A673 (cell line): ENCODE results near the gene TEFM. TPM values are rescaled to one million over a fixed set of nuclear protein-coding genes. Genes with fewer than 3 reads are reported as not detected.

Source experiments
- BruUV-seq: library from RNA; stranded (reverse); fragments of 400-500 nt; replicated peaks from 2 replicates; lab custom pipeline; 2021; lab: Mats Ljungman, UMichigan
- CTCF ChIA-PET: fragments of 300-600 bp; sonication (Branson Sonifier 250); formaldehyde crosslinking; loops from one replicate; lab custom pipeline; 2022; ENCODE audit warnings: antibody characterized with exemption; lab: Charles Lee
- POLR2A ChIA-PET: fragments of 300-600 bp; sonication (Branson Sonifier 250); formaldehyde crosslinking; loops from one replicate; lab custom pipeline; 2022; ENCODE audit warnings: antibody characterized with exemption; ENCODE audit not compliant: low non-redundant PET; lab: Charles Lee
- DNase-seq: peaks from one replicate; pipeline ENCODE4 v3.0.0-alpha.2; 2015; ENCODE audit warnings: low spot score
- H3K27ac ChIP-seq: fragments of 200-600 bp; sonication (generic); 2 replicates; pipeline ENCODE4 v1.5.1; 2016; ENCODE audit warnings: mixed run types, low read depth, mild to moderate bottlenecking, mixed read lengths, antibody characterized with exemption, low read length; ENCODE audit not compliant: poor library complexity, severe bottlenecking
- H3K27me3 ChIP-seq: fragments of 200-600 bp; sonication (generic); replicated peaks from 2 replicates; pipeline ENCODE4 v1.6.1; 2017; ENCODE audit warnings: mixed run types, low read depth, mild to moderate bottlenecking, mixed read lengths, antibody characterized with exemption, low read length; ENCODE audit not compliant: insufficient read depth, poor library complexity
- H3K36me3 ChIP-seq: fragments of 200-600 bp; sonication (generic); 2 replicates; pipeline ENCODE4 v1.6.1; 2016; ENCODE audit warnings: mixed run types, mild to moderate bottlenecking, mixed read lengths, antibody characterized with exemption, low read length; ENCODE audit not compliant: insufficient read depth, poor library complexity, severe bottlenecking
- H3K4me1 ChIP-seq: fragments of 200-600 bp; sonication (generic); 2 replicates; pipeline ENCODE4 v1.6.1; 2017; ENCODE audit warnings: mixed run types, mild to moderate bottlenecking, mixed read lengths, antibody characterized with exemption, low read length; ENCODE audit not compliant: insufficient read depth, poor library complexity, severe bottlenecking
- H3K4me3 ChIP-seq: fragments of 200-600 bp; sonication (generic); 2 replicates; pipeline ENCODE4 v1.5.1; 2016; ENCODE audit warnings: low read depth, mixed run types, mild to moderate bottlenecking, mixed read lengths, low read length; ENCODE audit not compliant: poor library complexity, severe bottlenecking
- H3K9me3 ChIP-seq: fragments of 200-600 bp; sonication (generic); 2 replicates; pipeline ENCODE4 v1.6.1; 2016; ENCODE audit warnings: mixed run types, low read depth, mild to moderate bottlenecking, mixed read lengths, antibody characterized with exemption, low read length; ENCODE audit not compliant: poor library complexity, severe bottlenecking
- CTCF ChIP-seq: fragments of 300-800, 200-600 bp; sonication (generic); conservative IDR thresholded peaks from 2 replicates; pipeline ENCODE4 v1.5.1; 2017; ENCODE audit warnings: low read depth, mild to moderate bottlenecking, antibody characterized with exemption, low read length, moderate library complexity, mixed read lengths
- EZH2 ChIP-seq: fragments of 200-600 bp; sonication (generic); IDR thresholded peaks from 2 replicates; pipeline ENCODE4 v1.6.1; 2017; ENCODE audit warnings: borderline replicate concordance, low read depth, mild to moderate bottlenecking, mixed read lengths, antibody characterized with exemption, low read length; ENCODE audit not compliant: poor library complexity, severe bottlenecking
- intact Hi-C: fragments of 100-400 bp; cut with micrococcal nuclease; formaldehyde crosslinking; loops from one replicate; pipeline ENCODE4 v1.10.0; 2022; ENCODE audit not compliant: unreplicated experiment
- total RNA-seq: library from RNA; stranded (reverse); gene quantifications from 2 replicates; pipeline ENCODE4 v1.2.3, GENCODE V29; 2021

TEFM gene
- total RNA-seq, 1 experiment from 2014 or later, result 7.2 TPM

DNA sequence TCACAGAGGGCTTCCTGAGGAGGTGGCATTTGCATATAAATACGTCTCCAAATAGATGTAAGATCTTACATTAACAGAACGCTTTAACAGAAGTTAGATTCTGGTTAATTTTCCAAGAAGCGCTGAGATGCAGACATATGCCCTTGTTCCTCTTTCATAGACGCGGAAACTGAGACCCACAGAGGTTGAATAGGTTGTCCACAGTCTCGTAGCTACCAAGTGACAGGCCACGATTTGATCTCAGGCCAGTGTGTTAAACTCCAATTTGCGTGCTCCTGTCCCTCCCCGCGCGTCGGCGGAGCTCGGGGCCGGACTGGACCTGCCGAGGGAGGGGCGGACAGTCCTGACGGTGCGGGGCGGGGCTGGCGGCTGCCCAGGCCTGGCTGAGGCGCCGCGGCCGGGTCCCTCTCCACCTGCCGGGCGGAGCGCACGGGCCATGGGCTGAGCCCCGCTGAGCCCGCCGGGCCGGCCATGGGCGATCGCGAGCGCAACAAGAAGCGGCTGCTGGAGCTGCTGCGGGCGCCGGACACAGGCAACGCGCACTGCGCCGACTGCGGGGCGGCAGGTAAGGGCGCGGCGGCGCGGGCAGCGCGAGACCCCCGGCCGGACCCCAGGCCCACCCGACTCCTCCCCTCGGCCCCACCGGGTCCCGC, 15.6 kb upstream of the TEFM start, which contains the start of gene ADAP2:
TSS of gene ADAP2 (plus strand) at position 402 of the 653 bp plus-strand sequence. CDS start at position 472, 70 bp downstream.
- TF ChIP-seq EZH2 (peak; percentile 39), CTCF (no peak)
- Histone ChIP-seq H3K36me3 (no peaks in the 10 kb centered on the region), H3K27ac (no peak within 1 kb of the TSS), H3K4me3 (no peak within 1 kb of the TSS), H3K4me1 (no peaks in the 10 kb centered on the region), H3K27me3 (peaks cover 37% of the 10 kb centered on the region), H3K9me3 (no peaks in the 10 kb centered on the region)
- CTCF ChIA-PET, result no interaction called here
- POLR2A ChIA-PET, result no interaction called here
- DNase-seq, result no peak
- no TSS peak for BruUV-seq
- intact Hi-C loops, result no loop called here

DNA sequence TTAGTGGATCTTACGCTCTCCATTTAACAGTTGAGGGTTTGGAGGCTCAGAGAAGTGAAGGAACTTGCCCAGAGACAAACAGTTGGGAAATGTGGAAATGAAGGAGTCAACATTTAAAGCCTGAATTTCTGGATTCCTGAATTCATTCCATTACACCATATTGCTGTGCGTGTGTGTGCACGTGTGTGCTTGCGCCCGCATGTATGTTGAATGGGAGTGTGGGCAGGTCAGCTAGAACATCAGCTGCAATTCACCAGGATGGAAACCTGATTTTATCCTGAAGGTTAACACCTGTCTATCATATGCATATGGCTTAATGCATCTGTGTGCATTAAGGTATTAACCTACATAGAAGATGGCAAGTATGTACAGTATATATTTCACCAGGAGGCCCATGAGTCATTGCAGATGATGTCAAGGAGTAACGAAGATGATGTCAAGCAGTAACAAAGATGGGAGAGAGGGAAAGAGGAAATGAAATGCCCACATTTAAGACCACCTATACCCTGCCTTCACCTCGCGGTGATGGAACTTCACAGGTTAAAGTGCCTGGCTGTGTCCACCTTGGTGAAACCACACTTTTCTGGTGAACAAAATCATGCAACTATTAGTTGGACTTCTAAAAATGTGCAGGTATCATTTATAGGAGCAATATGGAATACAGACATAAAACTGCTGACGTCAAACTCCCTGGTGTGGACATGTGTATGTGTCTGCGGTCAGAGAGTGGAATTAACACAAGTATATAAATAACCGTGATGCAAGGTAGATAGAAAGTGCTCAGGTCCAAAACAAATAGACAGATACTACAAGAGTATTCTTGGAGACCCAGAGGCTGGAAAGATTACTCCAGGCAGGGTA, 14.9 kb upstream of the TEFM start:
- ChIA-PET POLR2A (no interaction called here), CTCF (no interaction called here)
- Histone ChIP-seq H3K27ac (no peak overlapping the region), H3K27me3 (peaks cover 37% of the 10 kb centered on the region), H3K36me3 (no peaks in the 10 kb centered on the region), H3K9me3 (no peaks in the 10 kb centered on the region), H3K4me1 (no peaks in the 10 kb centered on the region), H3K4me3 (no peak overlapping the region)
- BruUV-seq, result no TSS peak
- no peak for DNase-seq
- intact Hi-C loops, result no loop called here
- TF ChIP-seq CTCF (no peak), EZH2 (no peak)

DNA sequence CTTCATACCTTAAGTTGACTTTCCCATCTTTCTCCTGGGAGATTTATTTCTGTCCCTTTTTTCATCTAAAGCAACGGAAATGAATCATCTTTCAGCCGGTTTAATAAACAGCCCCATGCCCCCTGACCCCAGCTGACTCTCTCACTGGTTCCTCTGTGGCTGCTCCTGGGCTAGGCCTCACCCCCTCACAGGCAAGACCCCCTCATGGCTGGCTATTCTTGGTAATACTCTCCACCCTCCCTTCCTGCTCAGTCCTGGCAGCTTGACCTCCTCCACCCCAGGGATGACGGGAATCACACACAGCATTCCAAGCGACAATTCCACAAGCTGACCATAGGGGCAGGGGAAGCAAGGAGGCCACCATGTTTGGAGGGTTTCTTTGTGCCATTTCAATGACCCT, 14.2 kb upstream of the TEFM start:
- Histone ChIP-seq H3K4me1 (no peaks in the 10 kb centered on the region), H3K9me3 (no peaks in the 10 kb centered on the region), H3K36me3 (no peaks in the 10 kb centered on the region), H3K27ac (no peak overlapping the region), H3K27me3 (peaks cover 37% of the 10 kb centered on the region), H3K4me3 (no peak overlapping the region)
- DNase-seq, result no peak
- intact Hi-C loops, result no loop called here
- POLR2A ChIA-PET, result no interaction called here
- TF ChIP-seq CTCF, result no peak
- TF ChIP-seq EZH2, result no peak
- BruUV-seq, result no TSS peak
- CTCF ChIA-PET, result no interaction called here
